GM12878 (cell line): ENCODE measurements around the gene HIVEP3. TPM values are rescaled to one million over a fixed set of nuclear protein-coding genes. Genes with fewer than 3 reads are reported as not detected.
A peak's percentile ranks its signal among the peaks of the same experiment; 100 is the strongest.

ENCODE experiments used
- ATAC-seq: fragments of 200-7000 bp; cut with Tn5 transposase; 3 replicates; pipeline ENCODE4 v1.9.1; 2020; ENCODE audit warnings: mild to moderate bottlenecking, moderate library complexity
- BruUV-seq: library from RNA; stranded (reverse); fragments of 400-500 nt; replicated peaks from 2 replicates; lab custom pipeline; 2021; lab: Mats Ljungman, UMichigan
- CTCF ChIA-PET: fragments of 300-600 bp; sonication (Branson Sonifier 250); formaldehyde crosslinking; extraction: SDS; loops from one replicate; lab custom pipeline; 2021; ENCODE audit warnings: inconsistent platforms; lab: Yijun Ruan, JAX
- POLR2A ChIA-PET: fragments of 350-600 bp; formaldehyde crosslinking; extraction: SDS; loops from one replicate; lab custom pipeline; 2021; ENCODE audit warnings: inconsistent platforms; lab: Charles Lee
- RAD21 ChIA-PET: fragments of 300-600 bp; sonication (Branson Sonifier 250); formaldehyde crosslinking; loops from one replicate; lab custom pipeline; 2023; ENCODE audit warnings: antibody characterized with exemption; ENCODE audit not compliant: unreplicated experiment; lab: Charles Lee
- SMC1A ChIA-PET: fragments of 300-600 bp; sonication (Branson Sonifier 250); formaldehyde crosslinking; loops from one replicate; lab custom pipeline; 2023; ENCODE audit not compliant: unreplicated experiment, uncharacterized antibody; lab: Charles Lee
- DNase-seq: peaks from one replicate; pipeline ENCODE4 v3.0.0-alpha.2; 2011; ENCODE audit warnings: low read depth, low spot score
- FAIRE-seq: peaks from 3 replicates; lab custom pipeline; 2011; peaks lifted over from hg19 to GRCh38; lab: Jason Lieb, UNC
- H2AFZ ChIP-seq: 2 replicates; pipeline ENCODE4 v1.6.0; 2011; ENCODE audit warnings: low read depth, low read length, control low read depth; ENCODE audit not compliant: control insufficient read depth
- H3K27ac ChIP-seq: 2 replicates; pipeline ENCODE4 v1.5.1; 2011; ENCODE audit warnings: control low read depth; ENCODE audit not compliant: control insufficient read depth, insufficient read depth
- H3K27me3 ChIP-seq, 2 experiments: replicated peaks in 1 of 2; 2 replicates each; pipeline versions ENCODE4 v1.6.0 to v1.6.1; 2011; ENCODE audit warnings: low read length in 1 of 2; ENCODE audit not compliant: control insufficient read depth in 2 of 2, insufficient read depth in 2 of 2
- H3K36me3 ChIP-seq, 2 experiments: 2 replicates each; pipeline ENCODE4 v1.5.1; 2011; ENCODE audit warnings: low read length in 1 of 2; ENCODE audit not compliant: control insufficient read depth in 2 of 2, insufficient read depth in 2 of 2
- H3K4me1 ChIP-seq: 2 replicates; pipeline ENCODE4 v1.6.1; 2011; ENCODE audit warnings: mild to moderate bottlenecking, low read length, moderate library complexity, mixed read lengths; ENCODE audit not compliant: control insufficient read depth, insufficient read depth
- H3K4me2 ChIP-seq: 2 replicates; pipeline ENCODE4 v1.6.0; 2011; ENCODE audit warnings: control low read depth; ENCODE audit not compliant: control insufficient read depth, insufficient read depth
- H3K4me3 ChIP-seq: fragments of 200-600 bp; sonication (generic); 2 replicates; pipeline ENCODE4 v1.5.1; 2016
- H3K79me2 ChIP-seq: 2 replicates; pipeline ENCODE4 v1.6.0; 2011; ENCODE audit warnings: low read length; ENCODE audit not compliant: control insufficient read depth, insufficient read depth
- H3K9ac ChIP-seq: 2 replicates; pipeline ENCODE4 v1.8.0; 2011; ENCODE audit warnings: low read length, control low read depth, mixed read lengths; ENCODE audit not compliant: control insufficient read depth, insufficient read depth
- H3K9me3 ChIP-seq: replicated peaks from 3 replicates; pipeline ENCODE4 v1.5.1; 2011; ENCODE audit warnings: mild to moderate bottlenecking, low read length; ENCODE audit not compliant: control insufficient read depth, insufficient read depth
- H4K20me1 ChIP-seq: 2 replicates; pipeline ENCODE4 v1.6.0; 2011; ENCODE audit not compliant: control insufficient read depth, insufficient read depth
- EP300 ChIP-seq, 2 experiments: fragments of 150-350 bp in 1 of 2; IDR thresholded peaks; 2 replicates each; pipeline ENCODE4 v1.6.1; 2011 to 2012; ENCODE audit warnings: low read depth in 2 of 2, low read length in 2 of 2, borderline replicate concordance in 1 of 2, improper control_type of control experiment in 1 of 2, inconsistent platforms in 1 of 2; ENCODE audit not compliant: control insufficient read depth in 1 of 2
- JUND ChIP-seq: IDR thresholded peaks from 2 replicates; pipeline ENCODE4 v1.6.1; 2012; ENCODE audit warnings: low read depth, mild to moderate bottlenecking, low read length, improper control_type of control experiment, moderate library complexity
- KAT2A ChIP-seq: conservative IDR thresholded peaks from 2 replicates; pipeline ENCODE4 v1.6.1; 2011; ENCODE audit warnings: low read depth, low read length; ENCODE audit not compliant: control insufficient read depth
- MEF2B ChIP-seq: fragments of 450-650 bp; IDR thresholded peaks from 2 replicates; pipeline ENCODE4 v1.6.1; 2018; ENCODE audit warnings: mild to moderate bottlenecking, moderate library complexity; ENCODE audit not compliant: partially characterized antibody, poor library complexity, severe bottlenecking
- MTA2 ChIP-seq: fragments of 450-650 bp; IDR thresholded peaks from 2 replicates; pipeline ENCODE4 v1.6.1; 2016; ENCODE audit warnings: low read depth, mild to moderate bottlenecking, moderate library complexity
- MYC ChIP-seq: IDR thresholded peaks from 2 replicates; pipeline ENCODE4 v1.6.1; 2011; ENCODE audit warnings: mild to moderate bottlenecking, low read length, moderate library complexity, inconsistent platforms; ENCODE audit not compliant: insufficient read depth, insufficient replicate concordance, insufficient read length, severe bottlenecking
- RB1 ChIP-seq: fragments of 450-650 bp; formaldehyde crosslinking; IDR thresholded peaks from 2 replicates; pipeline ENCODE4 v1.6.1; 2017; ENCODE audit warnings: mild to moderate bottlenecking, borderline replicate concordance
- RELA ChIP-seq: fragments of 450-650 bp; IDR thresholded peaks from 2 replicates; pipeline ENCODE4 v1.8.0; 2014; ENCODE audit warnings: borderline replicate concordance; ENCODE audit not compliant: partially characterized antibody
- WGBS: methylation state at CpG from one replicate; pipeline ENCODE4 v1.1.6; 2016; ENCODE audit warnings: low lambda C conversion rate; ENCODE audit not compliant: insufficient replicate concordance, insufficient coverage; ENCODE audit errors: missing lambda C conversion rate; 5-methylcytosine and 5-hydroxymethylcytosine counted together
- in situ Hi-C: fragments of 300-500 bp; cut with MboI; formaldehyde crosslinking; loops from 9 replicates; pipeline ENCODE4 v1.14.3; 2018; ENCODE audit warnings: mixed read lengths
- intact Hi-C: fragments of 100-400 bp; cut with micrococcal nuclease; formaldehyde crosslinking; loops from one replicate; pipeline ENCODE4 v1.14.2; 2022; ENCODE audit not compliant: unreplicated experiment
- polyA plus RNA-seq, 11 experiments: library from polyadenylated mRNA; depleted of rRNA in 4 of 11; unstranded in 6 of 11; stranded (reverse) in 5 of 11; fragments of >200 nt; fragmentation: Nextera tagmentation in 4 of 11; fragmentation: Illumina TruSeq in 1 of 11; extraction: Ambion mirVana in 4 of 11; extraction: Trizol in 1 of 11; gene quantifications; 1 replicate in 1 of 11; 2 replicates in 10 of 11; pipeline versions ENCODE4 v1.2.1 to v1.2.3, GENCODE V29; 2011 to 2016; ENCODE audit warnings: inconsistent platforms in 2 of 11, missing spikeins in 2 of 11, low read depth in 1 of 11
- total RNA-seq, 4 experiments: library from RNA; depleted of rRNA in 3 of 4; stranded (reverse); fragments of >200 nt in 3 of 4; fragmentation: Illumina TruSeq in 1 of 4; extraction: Trizol in 1 of 4; gene quantifications; 2 replicates each; pipeline versions ENCODE4 v1.2.1 to v1.2.3, GENCODE V29; 2013 to 2021
- TF ChIP-seq, protein P1 (sequence below): fragments of 450-650 bp; IDR thresholded peaks from 2 replicates; pipeline ENCODE4 v1.6.1; 2017; ENCODE audit warnings: mild to moderate bottlenecking, low read depth, inconsistent platforms; ENCODE audit not compliant: poor library complexity, severe bottlenecking
- TF ChIP-seq, protein P2 (sequence below): IDR thresholded peaks from 2 replicates; pipeline ENCODE4 v1.6.1; 2011; ENCODE audit warnings: borderline replicate concordance, low read depth, mild to moderate bottlenecking, moderate library complexity, mixed read lengths, low read length; ENCODE audit not compliant: insufficient read depth; ENCODE audit errors: extremely low read length

The HIVEP3 gene
- total and polyA plus RNA-seq, 10 of the 15 experiments (the other 5 are each of a cell fraction or from before 2014, with no cell fraction given) = 1.8 to 13.6 (median 3.8) TPM

GRCh38 chr1:41655632-41656031, 263.1 kb downstream of the HIVEP3 start:
- 92% methylated on average over 3 of the region's 3 CpGs for WGBS
- Histone ChIP-seq H3K4me2 (no peak overlapping the region), H3K4me1 (peaks cover 13% of the 10 kb centered on the region), H4K20me1 (no peaks in the 10 kb centered on the region), H2AFZ (no peak overlapping the region), H3K27me3 (no peaks in the 10 kb centered on the region), H3K27ac (no peak overlapping the region), H3K36me3 (0 out of 4 replicates have a peak, but pooled peaks cover 0 to 3% of the 10 kb centered on the region in 2 experiments), H3K9me3 (no peaks in the 10 kb centered on the region), H3K9ac (no peak overlapping the region), H3K4me3 (no peak overlapping the region), H3K79me2 (peaks cover 14% of the 10 kb centered on the region)
- FAIRE-seq = no peak
- BruUV-seq = no TSS peak
- ChIA-PET CTCF (interaction anchor here (1.0 to 8.4 kb wide), 8 partner anchors 12 to 518 kb away, joined by 3 to 66 read pairs (median 4); no protein-coding TSS in a partner anchor), POLR2A (interaction anchor here (0.6 to 1.7 kb wide), 4 partner anchors 15 to 79 kb away, joined by 3 to 7 read pairs (median 3); no protein-coding TSS in a partner anchor), SMC1A (interaction anchor here (0.7 to 12.5 kb wide), 13 partner anchors 12 to 96 kb away, joined by 3 to 126 read pairs (median 6); no protein-coding TSS in a partner anchor), RAD21 (interaction anchor here (0.8 to 18.2 kb wide), 13 partner anchors 11 to 149 kb away, joined by 3 to 262 read pairs (median 11); no protein-coding TSS in a partner anchor)
- DNase-seq = no peak
- intact Hi-C loops (loop anchor here (2.0 kb wide), 1 partner anchor 139 kb away; no protein-coding TSS in a partner anchor), in situ Hi-C loops (no loop called here)
- peak; percentile 17; the same call in 2 of the 3 replicates for ATAC-seq
- TF ChIP-seq EP300 (IDR thresholded peaks at IDR 0.05; ENCODE audit: borderline replicate concordance in 1 of 2, control insufficient read depth in 1 of 2, low read depth in 2 of 2, low read length in 2 of 2) (no peak), MYC (no peak), JUND (no peak), MEF2B (no peak), RELA (no peak), MTA2 (no peak), RB1 (no peak), KAT2A (no peak)
- TF ChIP-seq, protein P1, sequence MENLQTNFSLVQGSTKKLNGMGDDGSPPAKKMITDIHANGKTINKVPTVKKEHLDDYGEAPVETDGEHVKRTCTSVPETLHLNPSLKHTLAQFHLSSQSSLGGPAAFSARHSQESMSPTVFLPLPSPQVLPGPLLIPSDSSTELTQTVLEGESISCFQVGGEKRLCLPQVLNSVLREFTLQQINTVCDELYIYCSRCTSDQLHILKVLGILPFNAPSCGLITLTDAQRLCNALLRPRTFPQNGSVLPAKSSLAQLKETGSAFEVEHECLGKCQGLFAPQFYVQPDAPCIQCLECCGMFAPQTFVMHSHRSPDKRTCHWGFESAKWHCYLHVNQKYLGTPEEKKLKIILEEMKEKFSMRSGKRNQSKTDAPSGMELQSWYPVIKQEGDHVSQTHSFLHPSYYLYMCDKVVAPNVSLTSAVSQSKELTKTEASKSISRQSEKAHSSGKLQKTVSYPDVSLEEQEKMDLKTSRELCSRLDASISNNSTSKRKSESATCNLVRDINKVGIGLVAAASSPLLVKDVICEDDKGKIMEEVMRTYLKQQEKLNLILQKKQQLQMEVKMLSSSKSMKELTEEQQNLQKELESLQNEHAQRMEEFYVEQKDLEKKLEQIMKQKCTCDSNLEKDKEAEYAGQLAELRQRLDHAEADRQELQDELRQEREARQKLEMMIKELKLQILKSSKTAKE = no peak
- TF ChIP-seq, protein P2, sequence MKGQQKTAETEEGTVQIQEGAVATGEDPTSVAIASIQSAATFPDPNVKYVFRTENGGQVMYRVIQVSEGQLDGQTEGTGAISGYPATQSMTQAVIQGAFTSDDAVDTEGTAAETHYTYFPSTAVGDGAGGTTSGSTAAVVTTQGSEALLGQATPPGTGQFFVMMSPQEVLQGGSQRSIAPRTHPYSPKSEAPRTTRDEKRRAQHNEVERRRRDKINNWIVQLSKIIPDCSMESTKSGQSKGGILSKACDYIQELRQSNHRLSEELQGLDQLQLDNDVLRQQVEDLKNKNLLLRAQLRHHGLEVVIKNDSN = no peak
- TF ChIP-seq, all 136 proteins: peak for 0
